NCI-H146 (cell line): ENCODE measurements around the gene HNRNPL.
"Not testable (repeated sequence)": the region's sequence is repeated elsewhere in the genome, so short reads cannot be mapped to it uniquely, and the experiment has no call there.

Source experiments
- DNase-seq: peaks from one replicate; lab custom pipeline; 2025; lab: John Stamatoyannopoulos, UW

Gene HNRNPL

GRCh38 chr19:38800577-38801347 is 49.0 kb downstream of the HNRNPL start:
- no peak for DNase-seq

GRCh38 chr19:38799104-38799503 is 50.7 kb downstream of the HNRNPL start:
- DNase-seq = no peak

- DNase-seq = not testable (repeated sequence)
Observed at GRCh38 chr19:38797781-38798180, 52.0 kb downstream of the HNRNPL start.

- DNase-seq = no peak
Observed at GRCh38 chr19:38796154-38796553, 53.6 kb downstream of the HNRNPL start.

- no peak for DNase-seq
Observed at GRCh38 chr19:38795549-38795948, 54.2 kb downstream of the HNRNPL start.

- no peak for DNase-seq
Observed at GRCh38 chr19:38793671-38794070, 56.1 kb downstream of the HNRNPL start.

- DNase-seq = no peak
Observed at GRCh38 chr19:38793177-38793576, 56.6 kb downstream of the HNRNPL start.

GRCh38 chr19:38792250-38793111 is 57.3 kb downstream of the HNRNPL start:
- DNase-seq = peak; percentile 24

- not testable (repeated sequence) for DNase-seq
Observed at GRCh38 chr19:38791451-38792064, 58.2 kb downstream of the HNRNPL start.

- not testable (repeated sequence) for DNase-seq
Observed at GRCh38 chr19:38790507-38791403, 59.0 kb downstream of the HNRNPL start.

- DNase-seq = no peak
Observed at GRCh38 chr19:38788478-38789243, 61.1 kb downstream of the HNRNPL start, which contains the start of gene LGALS7B. Gene LGALS7B, plus strand, starts transcription at chr19:38789200. Its CDS starts 27 bp downstream, at chr19:38789227.

GRCh38 chr19:38786572-38787265 is 63.1 kb downstream of the HNRNPL start:
- no peak for DNase-seq
